HG03558 (cell line): Measurements from ENCODE around the gene CHP1.
"Not testable (repeated sequence)": the region's sequence is repeated elsewhere in the genome, so short reads cannot be mapped to it uniquely, and the experiment has no call there.

ENCODE experiments used
- ATAC-seq: cut with Tn5 transposase; IDR thresholded peaks from one replicate; pipeline ENCODE4 v1.9.1; 2021; ENCODE audit warnings: moderate number of reproducible peaks; ENCODE audit not compliant: unreplicated experiment; ENCODE audit errors: extremely low read depth

Gene CHP1

GRCh38 chr15:41230650-41231421, at the start of gene CHP1, which contains the start of gene EXD1:
TSS of gene CHP1 (plus strand) at chr15:41231268. CDS start at chr15:41231383, 115 bp downstream.
TSS of gene EXD1 (minus strand) at chr15:41230757. CDS start at chr15:41226575, 4,182 bp downstream.
- no peak for ATAC-seq

- ATAC-seq = no peak
These were observed 48.8 kb upstream of the CHP1 start for GRCh38 chr15:41182266-41182665.

- no peak for ATAC-seq
These were observed 47.5 kb upstream of the CHP1 start for GRCh38 chr15:41183581-41183980.

- ATAC-seq = no peak
These were observed 36.6 kb upstream of the CHP1 start for GRCh38 chr15:41194444-41194843.

- ATAC-seq = no peak
These were observed 31.6 kb upstream of the CHP1 start for GRCh38 chr15:41199470-41199869.

GRCh38 chr15:41203395-41203794, 27.7 kb upstream of the CHP1 start:
- ATAC-seq = no peak

- ATAC-seq = no peak
These were observed 25.8 kb upstream of the CHP1 start for GRCh38 chr15:41205315-41205714.

- no peak for ATAC-seq
These were observed 23.2 kb upstream of the CHP1 start for GRCh38 chr15:41207687-41208448.

- ATAC-seq = no peak
These were observed 15.4 kb upstream of the CHP1 start for GRCh38 chr15:41215708-41216107.

GRCh38 chr15:41218851-41219250, 12.2 kb upstream of the CHP1 start:
- no peak for ATAC-seq

- no peak for ATAC-seq
These were observed 11.7 kb upstream of the CHP1 start for GRCh38 chr15:41219381-41219780.

- ATAC-seq = no peak
These were observed 771 bp upstream of the CHP1 start for GRCh38 chr15:41230345-41230649.

- ATAC-seq = no peak
These were observed 556 bp downstream of the CHP1 start for GRCh38 chr15:41231422-41232226.

GRCh38 chr15:41233367-41233771, 2.3 kb downstream of the CHP1 start:
- ATAC-seq = no peak

- ATAC-seq = not testable (repeated sequence)
These were observed 4.2 kb downstream of the CHP1 start for GRCh38 chr15:41235228-41235627.

GRCh38 chr15:41235929-41236328, 4.9 kb downstream of the CHP1 start:
- ATAC-seq = no peak

GRCh38 chr15:41238100-41238499, 7.0 kb downstream of the CHP1 start:
- ATAC-seq = no peak

- no peak for ATAC-seq
These were observed 10.3 kb downstream of the CHP1 start for GRCh38 chr15:41241221-41241964.

- ATAC-seq = not testable (repeated sequence)
These were observed 19.7 kb downstream of the CHP1 start for GRCh38 chr15:41250745-41251144.

GRCh38 chr15:41251411-41251810, 20.3 kb downstream of the CHP1 start:
- no peak for ATAC-seq
